Ectodermal cell (in vitro differentiated cells): ENCODE data around the gene FAM200A. TPM values are rescaled to one million over a fixed set of nuclear protein-coding genes. Genes with fewer than 3 reads are reported as not detected.
A peak's percentile ranks its signal among the peaks of the same experiment; 100 is the strongest.
"Not testable (repeated sequence)": the region's sequence is repeated elsewhere in the genome, so short reads cannot be mapped to it uniquely, and the experiment has no call there.

Source experiments
- H3K27ac ChIP-seq: 2 replicates; pipeline ENCODE4 v1.7.0; 2013; ENCODE audit warnings: mild to moderate bottlenecking, low read depth, low read length; ENCODE audit not compliant: insufficient read depth, poor library complexity, severe bottlenecking
- H3K27me3 ChIP-seq: 2 replicates; pipeline ENCODE4 v1.7.0; 2013; ENCODE audit warnings: mild to moderate bottlenecking, low read length; ENCODE audit not compliant: insufficient read depth, control insufficient read depth, poor library complexity, severe bottlenecking
- H3K36me3 ChIP-seq: one replicate; pipeline ENCODE4 v1.7.0; 2013; ENCODE audit warnings: low read length; ENCODE audit not compliant: control insufficient read depth, insufficient read depth
- H3K4me1 ChIP-seq: one replicate; pipeline ENCODE4 v1.7.0; 2013; ENCODE audit warnings: low read length; ENCODE audit not compliant: control insufficient read depth, insufficient read depth
- H3K4me3 ChIP-seq: 2 replicates; pipeline ENCODE4 v1.7.0; 2013; ENCODE audit warnings: low read depth, low read length, control low read depth; ENCODE audit not compliant: insufficient read depth
- H3K9me3 ChIP-seq: 2 replicates; pipeline ENCODE4 v1.7.0; 2013; ENCODE audit warnings: mild to moderate bottlenecking, low read length, moderate library complexity; ENCODE audit not compliant: control insufficient read depth
- WGBS, 2 experiments: methylation state at CpG; one replicate each; pipeline ENCODE4 v1.1.7; 2013; ENCODE audit warnings: missing lambda C conversion rate in 2 of 2; 5-methylcytosine and 5-hydroxymethylcytosine counted together
- polyA plus RNA-seq, 4 experiments: library from polyadenylated mRNA; stranded (reverse); fragments of 50-300 nt; gene quantifications; one replicate each; pipeline ENCODE4 v1.2.3, GENCODE V29; 2013

Gene FAM200A
- 15.1 TPM for polyA plus RNA-seq (2013, experiment 1 of 4)
- polyA plus RNA-seq (2013, experiment 2 of 4) = 17.8 TPM
- polyA plus RNA-seq (2013, experiment 3 of 4) = 15.4 TPM
- 19.0 TPM for polyA plus RNA-seq (2013, experiment 4 of 4)

DNA sequence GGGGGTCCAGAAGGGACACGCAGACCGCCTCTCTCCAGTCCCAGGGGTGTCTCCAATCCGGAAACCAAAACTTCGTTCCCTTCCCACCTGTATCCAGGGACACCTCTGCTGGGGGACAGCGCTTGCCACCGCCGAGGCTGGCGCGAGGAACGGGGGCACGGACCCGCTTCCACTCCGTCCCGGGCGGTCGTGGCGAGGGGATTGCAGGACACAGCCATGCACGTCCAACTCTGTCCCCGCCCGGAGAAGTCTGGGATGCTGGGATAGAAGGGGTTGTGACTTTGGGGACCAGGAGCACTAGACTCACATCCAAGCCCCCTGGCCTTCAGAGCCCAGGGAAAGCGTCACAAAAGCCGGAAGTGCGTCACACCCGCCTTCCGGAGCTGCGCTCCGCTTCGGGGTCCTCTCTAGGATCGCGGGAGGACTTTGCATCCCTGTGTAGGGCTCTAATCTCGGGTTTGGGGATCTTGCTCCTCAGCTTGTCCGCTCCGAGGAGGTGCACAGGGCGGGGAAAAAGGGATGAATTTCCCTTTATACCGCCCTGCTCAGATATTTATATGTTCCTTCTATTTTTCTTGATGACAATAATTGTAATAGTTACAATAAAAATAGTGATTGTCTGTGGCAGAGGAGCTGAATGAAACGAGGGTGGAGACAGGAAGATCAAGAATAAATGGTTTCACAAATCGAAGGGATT is at the start of gene FAM200A:
Gene FAM200A, minus strand, starts transcription at position 348 of the 697 bp plus-strand sequence. CDS start 3,707 bp downstream, outside the sequence.
- Histone ChIP-seq H3K4me3 (peak within 1 kb of the TSS; percentile 68), H3K9me3 (no peaks in the 10 kb centered on the region), H3K36me3 (peaks cover 16% of the 10 kb centered on the region), H3K27ac (no peak within 1 kb of the TSS), H3K27me3 (no peaks in the 10 kb centered on the region), H3K4me1 (peaks cover 2% of the 10 kb centered on the region)
- 2 to 3% methylated on average over 36 of the region's 37 CpGs for WGBS, 2 experiments

DNA sequence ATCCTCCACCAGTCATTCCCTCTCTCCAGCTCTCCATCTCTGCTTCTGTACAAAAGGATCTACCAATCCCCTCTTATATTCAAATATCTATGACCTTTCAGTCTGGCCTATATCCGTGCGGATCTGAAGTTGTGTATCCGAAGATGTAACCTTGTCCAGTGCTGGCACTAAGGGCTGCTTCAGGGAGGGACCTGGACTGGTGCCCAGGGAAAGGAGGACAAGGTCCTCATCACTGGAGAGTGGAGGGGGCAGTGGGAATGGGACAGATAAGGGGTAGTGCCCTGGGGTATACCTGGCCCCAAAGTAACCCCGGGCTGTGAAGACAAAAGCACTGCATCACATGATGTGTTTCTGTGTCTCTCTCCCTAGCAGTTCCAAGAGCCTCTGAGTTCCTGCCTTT is 47.9 kb upstream of the FAM200A start:
- no peaks in the 10 kb centered on the region for H3K27me3 ChIP-seq
- no peak overlapping the region for H3K27ac ChIP-seq
- 87 to 89% methylated on average over 4 of the region's 4 CpGs for WGBS, 2 experiments
- H3K4me3 ChIP-seq = no peak overlapping the region
- no peaks in the 10 kb centered on the region for H3K9me3 ChIP-seq
- H3K4me1 ChIP-seq = no peaks in the 10 kb centered on the region
- H3K36me3 ChIP-seq = no peaks in the 10 kb centered on the region

DNA sequence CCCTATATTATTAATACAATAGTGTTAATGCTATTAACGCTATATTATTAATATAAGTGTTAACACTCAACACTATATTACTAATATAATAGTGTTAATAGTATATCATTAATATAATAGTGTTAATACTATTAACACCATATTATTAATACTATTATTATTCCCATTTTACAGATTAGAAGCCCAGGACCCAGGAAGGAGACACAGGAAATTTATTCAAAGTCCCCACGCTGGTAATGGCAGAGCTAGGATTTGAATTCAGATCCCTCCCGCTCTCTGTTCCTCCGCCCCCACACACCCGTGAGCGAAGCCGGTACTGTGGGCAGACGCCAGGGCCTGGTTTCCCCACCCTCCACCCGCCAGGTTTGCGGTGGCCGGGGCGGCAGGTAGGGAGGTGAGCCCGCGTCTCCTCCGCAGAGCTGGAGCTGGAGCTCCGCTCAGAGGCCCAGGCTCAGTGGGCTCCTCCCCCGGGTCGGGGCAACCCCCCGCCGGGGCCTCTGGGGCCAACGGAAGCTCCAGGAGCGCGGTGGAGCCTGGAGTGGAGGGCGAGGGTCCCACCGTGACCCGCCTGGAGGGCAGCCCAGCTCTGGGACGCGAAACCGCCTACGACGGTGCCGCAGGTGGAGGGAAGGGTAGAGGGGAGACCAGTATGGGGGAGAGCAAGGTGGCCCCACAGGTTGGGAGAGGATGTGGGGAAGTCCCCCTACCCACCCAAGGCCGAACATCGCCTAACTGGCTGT is 46.0 kb upstream of the FAM200A start, which contains the start of gene TMEM225B:
Gene TMEM225B, plus strand, starts transcription at position 506 of the 740 bp plus-strand sequence. CDS start 6,122 bp downstream, outside the sequence.
- H3K36me3 ChIP-seq = no peaks in the 10 kb centered on the region
- no peaks in the 10 kb centered on the region for H3K4me1 ChIP-seq
- no peak within 1 kb of the TSS for H3K27ac ChIP-seq
- H3K9me3 ChIP-seq = no peaks in the 10 kb centered on the region
- H3K4me3 ChIP-seq = no peak within 1 kb of the TSS
- H3K27me3 ChIP-seq = no peaks in the 10 kb centered on the region
- WGBS, 2 experiments = 91 to 93% methylated on average over 33 of the region's 34 CpGs

DNA sequence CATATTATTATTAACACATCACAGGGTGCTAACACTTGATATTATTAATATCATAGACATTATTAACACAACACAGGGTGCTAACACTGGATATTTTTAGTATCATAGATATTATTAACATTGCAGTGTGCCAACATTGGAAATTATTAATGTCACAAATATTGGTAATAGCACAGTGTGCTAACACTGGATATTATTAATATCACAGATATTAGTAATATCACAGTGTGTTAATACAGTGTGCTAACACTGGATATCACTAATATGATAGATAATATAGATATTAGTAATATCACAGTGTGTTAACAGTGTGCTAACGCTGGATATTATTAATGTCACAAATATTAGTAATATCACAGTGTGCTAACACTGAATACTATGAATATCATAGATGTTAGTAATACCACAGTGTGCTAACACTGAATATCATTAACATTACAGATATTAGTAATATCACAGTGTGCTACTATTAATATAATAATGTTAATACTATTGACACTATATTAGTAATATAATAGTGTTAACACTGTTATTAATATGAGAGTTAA is 44.6 kb upstream of the FAM200A start:
- no peak overlapping the region for H3K27ac ChIP-seq
- H3K36me3 ChIP-seq = no peaks in the 10 kb centered on the region
- H3K9me3 ChIP-seq = no peaks in the 10 kb centered on the region
- H3K4me1 ChIP-seq = no peaks in the 10 kb centered on the region
- H3K27me3 ChIP-seq = no peaks in the 10 kb centered on the region
- 83% methylated on average over 1 of the region's 1 CpG; no CpG with 5 or more reads in 1 of the 2 experiments for WGBS, 2 experiments
- H3K4me3 ChIP-seq = no peak overlapping the region

DNA sequence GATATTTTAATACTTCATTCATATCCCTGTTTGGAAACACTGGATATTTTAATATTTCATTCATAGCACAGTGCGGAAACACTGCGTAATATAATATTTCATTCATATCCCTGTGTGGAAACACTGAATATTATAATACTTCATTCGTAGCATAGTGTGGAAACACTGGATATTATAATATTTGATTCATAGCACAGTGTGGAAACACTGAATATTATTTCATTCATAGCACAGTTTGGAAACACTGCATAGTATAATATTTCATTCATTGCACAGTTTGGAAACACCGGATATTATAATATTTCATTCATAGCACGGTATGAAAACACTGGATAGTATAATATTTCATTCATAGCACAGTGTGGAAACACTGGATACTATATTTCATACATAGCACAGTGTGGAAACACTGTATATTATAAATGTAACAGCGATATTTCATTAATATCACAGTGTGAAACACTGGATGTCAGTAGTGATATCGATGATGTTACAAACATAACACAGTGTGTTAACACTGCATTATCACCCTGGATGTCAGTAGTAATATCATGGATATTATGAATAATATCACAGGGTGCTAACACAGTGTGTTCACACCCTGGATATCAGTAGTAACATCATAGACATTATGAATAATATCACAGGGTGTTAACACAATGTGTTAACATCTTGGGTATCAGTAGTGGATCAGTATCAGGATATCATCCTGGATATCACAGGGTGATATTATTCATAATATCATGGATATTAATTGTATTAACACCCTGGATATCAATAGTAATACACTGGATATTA is 43.2 kb upstream of the FAM200A start:
- Histone ChIP-seq H3K9me3 (no peaks in the 10 kb centered on the region), H3K27me3 (no peaks in the 10 kb centered on the region), H3K27ac (no peak overlapping the region), H3K4me3 (no peak overlapping the region), H3K36me3 (no peaks in the 10 kb centered on the region), H3K4me1 (no peaks in the 10 kb centered on the region)
- WGBS, 2 experiments = 90 to 98% methylated on average over 2 to 5 of the region's 7 CpGs

DNA sequence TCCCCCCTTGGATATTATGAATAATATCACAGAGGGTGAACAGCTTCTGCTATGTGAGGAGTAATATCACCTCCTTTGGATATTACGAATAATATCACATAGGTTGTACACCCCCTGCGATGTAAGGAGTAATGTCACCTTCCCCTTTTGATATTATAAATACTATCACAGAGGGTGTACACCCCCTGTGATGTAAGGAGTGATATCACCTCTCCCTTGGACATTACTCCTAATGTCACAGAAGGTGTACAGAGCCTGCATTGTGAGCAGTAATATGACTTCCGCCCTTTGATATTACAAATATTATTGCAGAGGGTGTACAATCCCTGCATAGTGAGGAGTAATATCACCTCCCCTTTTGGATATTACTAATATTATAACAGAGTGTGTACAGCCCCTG is 37.0 kb upstream of the FAM200A start:
- no peak overlapping the region for H3K27ac ChIP-seq
- no peak overlapping the region for H3K4me3 ChIP-seq
- no peaks in the 10 kb centered on the region for H3K27me3 ChIP-seq
- 94% methylated on average over 3 of the region's 3 CpGs; no CpG with 5 or more reads in 1 of the 2 experiments for WGBS, 2 experiments
- H3K36me3 ChIP-seq = no peaks in the 10 kb centered on the region
- H3K9me3 ChIP-seq = no peaks in the 10 kb centered on the region
- H3K4me1 ChIP-seq = no peaks in the 10 kb centered on the region

DNA sequence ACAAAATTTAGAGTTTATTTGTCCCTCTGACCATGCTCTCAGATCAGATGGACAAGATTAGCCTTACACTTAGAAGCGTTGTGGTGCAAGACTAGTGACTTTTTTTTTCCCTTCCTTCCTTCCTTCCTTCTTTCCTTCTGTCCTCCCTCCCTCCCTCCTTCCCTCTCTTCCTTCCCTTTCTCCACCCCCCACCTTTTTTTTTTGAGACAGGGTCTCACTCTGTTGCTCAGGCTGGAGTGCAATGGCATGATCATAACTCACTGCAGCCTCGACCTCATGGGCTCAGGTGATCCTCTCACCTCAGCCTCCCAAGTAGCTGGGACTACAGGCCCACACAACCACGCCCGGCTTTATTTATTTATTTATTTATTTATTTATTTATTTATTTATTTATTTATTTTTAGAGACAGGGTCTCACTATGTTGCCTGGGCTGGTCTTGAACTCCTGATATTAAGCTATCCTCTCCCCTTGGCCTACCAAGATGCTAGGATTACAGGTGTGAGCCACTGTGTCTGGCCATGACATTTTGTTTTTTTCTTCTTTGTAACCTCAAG is 28.9 kb upstream of the FAM200A start:
- not testable (repeated sequence) for H3K4me1 ChIP-seq, H3K9me3 ChIP-seq, H3K36me3 ChIP-seq, H3K27me3 ChIP-seq, H3K27ac ChIP-seq
- WGBS, 2 experiments = 40 to 45% methylated on average over 2 of the region's 4 CpGs
- H3K4me3 ChIP-seq = peak overlapping the region; percentile 39

DNA sequence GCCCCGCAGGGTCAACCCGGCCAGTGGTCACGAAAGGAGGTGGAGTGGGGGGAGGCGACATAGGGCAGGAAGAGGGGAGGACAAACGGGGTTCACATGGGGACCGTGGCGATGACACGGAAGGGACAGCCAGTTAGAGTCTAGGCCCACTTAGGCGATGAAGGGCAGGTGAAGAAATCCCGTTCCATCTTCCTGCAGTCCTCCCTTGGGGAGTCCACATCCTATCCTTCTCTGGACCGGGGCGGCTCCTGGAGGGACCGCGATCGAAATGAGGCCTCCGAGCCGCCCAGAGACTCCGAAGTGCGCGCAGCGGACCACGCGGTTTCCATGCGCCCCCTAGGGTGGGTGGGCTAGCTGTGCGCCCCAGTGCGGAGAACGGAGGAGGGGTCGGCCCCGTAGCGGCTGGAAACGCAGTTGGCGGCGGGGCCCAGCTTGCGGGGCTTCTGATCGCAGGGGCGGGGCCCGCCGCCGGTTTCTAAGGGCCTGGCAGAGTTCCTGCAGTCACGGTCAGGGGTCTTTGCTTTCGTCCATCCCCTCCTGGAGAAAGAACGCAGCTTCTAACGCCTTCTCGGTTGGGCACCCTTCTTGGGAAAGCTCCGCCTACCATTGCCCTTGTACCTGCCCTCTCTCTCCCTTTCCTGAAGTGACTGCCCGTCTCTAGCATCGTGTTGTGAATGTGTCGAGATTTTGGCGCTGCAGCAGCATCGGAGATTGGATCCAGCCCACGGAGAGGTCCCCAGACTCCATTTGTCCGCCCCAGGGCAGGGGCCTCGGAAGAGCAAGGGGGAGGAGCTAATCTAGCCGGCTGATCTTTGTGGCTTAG is 28.3 kb upstream of the FAM200A start:
- Histone ChIP-seq H3K27me3 (no peaks in the 10 kb centered on the region), H3K4me3 (peak overlapping the region; percentile 39), H3K36me3 (no peaks in the 10 kb centered on the region), H3K4me1 (no peaks in the 10 kb centered on the region), H3K9me3 (no peaks in the 10 kb centered on the region), H3K27ac (no peak overlapping the region)
- WGBS, 2 experiments = 9% methylated on average over 54 of the region's 54 CpGs
